Transverse colon (tissue), 4 donors: ENCODE measurements around the gene TMEM14C.
"Not testable (repeated sequence)": the region's sequence is repeated elsewhere in the genome, so short reads cannot be mapped to it uniquely, and the experiment has no call there.

Experiments
- EP300 ChIP-seq: sonication (generic); formaldehyde crosslinking; IDR thresholded peaks from one replicate; pipeline ENCODE4 v1.6.1; 2017; ENCODE audit warnings: antibody characterized with exemption, low read depth
- POLR2A ChIP-seq: fragments of 450-650 bp; IDR thresholded peaks from one replicate; pipeline ENCODE4 v1.6.1; 2016; ENCODE audit warnings: antibody characterized with exemption, mild to moderate bottlenecking, moderate library complexity
- POLR2AphosphoS5 ChIP-seq, 3 donors: sonication (generic); formaldehyde crosslinking; IDR thresholded peaks; one replicate each; pipeline ENCODE4 v1.6.1; 2016; ENCODE audit warnings: antibody characterized with exemption in 3 of 3
- TF ChIP-seq, protein P1 (sequence below), 5 experiments: fragments of 200-600 bp in 3 of 5; fragments of 450-650 bp in 2 of 5; sonication (generic) in 3 of 5; IDR thresholded peaks; 1 replicate in 2 of 5; 2 replicates in 3 of 5; pipeline ENCODE4 v1.5.1; 2016 to 2017; ENCODE audit warnings: antibody characterized with exemption in 5 of 5, inconsistent platforms in 3 of 5, mild to moderate bottlenecking in 2 of 5, moderate library complexity in 1 of 5

DNA sequence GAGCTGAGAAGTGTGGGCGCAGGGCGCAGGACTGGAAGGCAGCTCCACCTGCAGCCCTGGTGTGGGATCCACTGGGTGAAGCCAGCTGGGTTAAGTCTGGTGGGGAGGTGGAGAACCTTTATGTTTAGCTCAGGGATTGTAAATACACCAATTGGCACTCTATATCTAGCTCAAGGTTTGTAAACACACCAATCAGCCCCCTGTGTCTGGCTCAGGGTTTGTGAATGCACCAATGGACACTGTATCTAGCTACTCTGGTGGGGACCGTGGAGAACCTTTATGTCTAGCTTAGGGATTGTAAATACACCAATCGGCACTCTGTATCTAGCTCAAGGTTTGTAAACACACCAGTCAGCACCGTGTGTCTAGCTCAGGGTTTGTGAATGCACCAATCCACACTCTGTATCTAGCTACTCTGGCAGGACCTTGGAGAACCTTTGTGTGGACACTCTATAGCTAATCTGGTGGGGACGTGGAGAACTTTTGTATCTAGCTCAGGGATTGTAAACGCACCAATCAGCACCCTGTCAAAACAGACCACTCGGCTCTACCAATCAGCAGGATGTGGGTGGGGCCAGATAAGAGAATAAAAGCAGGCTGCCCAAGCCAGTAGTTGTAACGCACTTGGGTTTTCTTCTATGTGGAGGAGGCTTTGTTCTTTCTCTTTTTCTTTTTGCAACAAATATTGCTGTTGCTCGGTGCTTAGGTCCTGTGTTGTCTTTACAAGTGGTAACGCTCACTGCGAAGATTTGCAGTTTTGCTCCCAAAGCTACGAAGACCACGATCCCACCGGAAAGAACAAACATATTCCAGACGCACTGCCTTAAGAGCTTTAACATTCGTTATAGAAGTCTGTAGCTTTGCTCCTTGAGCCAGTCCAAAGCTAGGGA, 1.7 kb upstream of the TMEM14C start:
- TF ChIP-seq POLR2AphosphoS5 (IDR thresholded peaks at IDR 0.05); EP300; POLR2A: not testable (repeated sequence)
- TF ChIP-seq, protein P1, sequence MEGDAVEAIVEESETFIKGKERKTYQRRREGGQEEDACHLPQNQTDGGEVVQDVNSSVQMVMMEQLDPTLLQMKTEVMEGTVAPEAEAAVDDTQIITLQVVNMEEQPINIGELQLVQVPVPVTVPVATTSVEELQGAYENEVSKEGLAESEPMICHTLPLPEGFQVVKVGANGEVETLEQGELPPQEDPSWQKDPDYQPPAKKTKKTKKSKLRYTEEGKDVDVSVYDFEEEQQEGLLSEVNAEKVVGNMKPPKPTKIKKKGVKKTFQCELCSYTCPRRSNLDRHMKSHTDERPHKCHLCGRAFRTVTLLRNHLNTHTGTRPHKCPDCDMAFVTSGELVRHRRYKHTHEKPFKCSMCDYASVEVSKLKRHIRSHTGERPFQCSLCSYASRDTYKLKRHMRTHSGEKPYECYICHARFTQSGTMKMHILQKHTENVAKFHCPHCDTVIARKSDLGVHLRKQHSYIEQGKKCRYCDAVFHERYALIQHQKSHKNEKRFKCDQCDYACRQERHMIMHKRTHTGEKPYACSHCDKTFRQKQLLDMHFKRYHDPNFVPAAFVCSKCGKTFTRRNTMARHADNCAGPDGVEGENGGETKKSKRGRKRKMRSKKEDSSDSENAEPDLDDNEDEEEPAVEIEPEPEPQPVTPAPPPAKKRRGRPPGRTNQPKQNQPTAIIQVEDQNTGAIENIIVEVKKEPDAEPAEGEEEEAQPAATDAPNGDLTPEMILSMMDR (IDR thresholded peaks at IDR 0.05) = peak in 1 of 5 experiments; percentile 28
